GM06990 (cell line): ENCODE measurements around the gene WNT10A.

Source experiments
- DNase-seq: peaks from one replicate; pipeline ENCODE4 v3.0.0-alpha.2; 2011; ENCODE audit not compliant: insufficient read length; ENCODE audit errors: extremely low read depth
- H3K27me3 ChIP-seq: replicated peaks from 2 replicates; pipeline ENCODE4 v1.6.0; 2011; ENCODE audit warnings: low read length; ENCODE audit not compliant: control insufficient read depth, insufficient read depth
- H3K36me3 ChIP-seq: 2 replicates; pipeline ENCODE4 v1.5.1; 2011; ENCODE audit warnings: low read length; ENCODE audit not compliant: control insufficient read depth, insufficient read depth
- H3K4me3 ChIP-seq: replicated peaks from 2 replicates; pipeline ENCODE4 v1.5.1; 2011; ENCODE audit warnings: low read depth, mild to moderate bottlenecking, control low read depth, low read length
- CTCF ChIP-seq: IDR thresholded peaks from 2 replicates; pipeline ENCODE4 v1.5.1; 2011; ENCODE audit warnings: low read length, control low read depth, mild to moderate bottlenecking, inconsistent platforms; ENCODE audit not compliant: insufficient read depth, poor library complexity, severe bottlenecking

The WNT10A gene

DNA sequence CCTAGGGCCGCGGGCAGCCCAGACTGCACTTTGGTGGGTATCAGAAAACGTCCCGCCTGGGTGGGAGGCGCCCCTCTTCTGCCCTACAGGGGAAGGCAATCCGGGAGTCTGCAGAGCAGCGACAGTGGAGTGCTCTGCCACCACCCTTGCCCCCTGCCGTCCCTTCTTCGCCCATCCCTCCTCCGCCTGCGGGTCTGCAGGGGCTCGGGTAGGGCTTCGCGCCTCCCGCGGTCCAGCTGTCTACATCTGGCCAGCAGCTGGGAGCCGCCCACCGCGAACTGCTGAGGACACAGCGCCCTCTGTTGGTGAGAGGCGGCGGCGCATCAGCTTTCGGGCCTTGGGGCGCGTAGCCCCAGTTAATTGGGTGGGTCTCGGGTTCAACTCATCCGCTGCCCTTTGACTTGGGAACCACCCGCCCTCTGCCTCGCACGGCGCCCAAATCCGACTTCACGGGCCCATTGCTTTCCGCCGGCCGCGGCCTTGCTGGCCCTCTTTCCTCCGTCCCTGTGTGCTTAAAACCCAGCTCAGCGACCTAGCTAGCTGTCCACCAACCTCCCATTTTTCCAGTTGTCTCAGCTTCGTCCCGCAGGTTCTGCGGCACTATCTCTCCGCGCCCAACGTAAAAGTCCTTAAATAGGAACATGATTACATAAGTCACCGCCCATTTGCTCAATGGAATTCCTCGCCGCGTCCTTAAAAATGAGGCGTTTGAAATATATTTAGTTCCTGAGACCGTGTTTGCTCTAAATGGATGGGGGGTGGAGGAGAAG, 17.6 kb downstream of the WNT10A start:
- H3K27me3 ChIP-seq, result no peaks in the 10 kb centered on the region
- peak; percentile 85 for DNase-seq
- H3K4me3 ChIP-seq, result peak overlapping the region; percentile 63

DNA sequence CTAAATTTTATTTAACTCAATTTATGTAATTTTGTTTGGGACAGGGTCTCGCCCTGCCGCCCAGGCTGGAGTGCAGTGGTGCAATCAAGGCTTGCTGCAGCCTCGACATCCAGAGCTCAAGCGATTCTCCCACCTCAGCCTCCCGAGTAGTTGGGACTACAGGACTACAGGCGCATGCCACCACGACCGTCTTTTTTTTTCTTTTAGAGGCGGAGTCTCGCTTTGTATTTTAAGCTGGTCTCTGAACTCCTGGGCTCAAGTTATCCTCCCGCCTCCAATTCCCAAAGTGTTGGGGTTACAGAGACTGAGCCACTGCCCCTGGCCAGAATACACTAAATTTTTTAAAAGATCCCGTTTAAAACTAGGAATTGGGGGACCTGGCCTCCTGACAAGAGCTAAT, 18.5 kb downstream of the WNT10A start:
- Histone ChIP-seq H3K36me3 (no peaks in the 10 kb centered on the region), H3K27me3 (no peaks in the 10 kb centered on the region), H3K4me3 (no peak overlapping the region)
- no peak for TF ChIP-seq CTCF
- DNase-seq, result no peak

More for the DNA sequence above, 17.6 kb downstream of the WNT10A start:
- no peaks in the 10 kb centered on the region for H3K36me3 ChIP-seq
- TF ChIP-seq CTCF, result peak; percentile 96

GRCh38 chr2:218902427-218902826, 21.8 kb downstream of the WNT10A start:
- DNase-seq, result no peak
- no peaks in the 10 kb centered on the region for H3K27me3 ChIP-seq
- H3K4me3 ChIP-seq, result no peak overlapping the region

DNA sequence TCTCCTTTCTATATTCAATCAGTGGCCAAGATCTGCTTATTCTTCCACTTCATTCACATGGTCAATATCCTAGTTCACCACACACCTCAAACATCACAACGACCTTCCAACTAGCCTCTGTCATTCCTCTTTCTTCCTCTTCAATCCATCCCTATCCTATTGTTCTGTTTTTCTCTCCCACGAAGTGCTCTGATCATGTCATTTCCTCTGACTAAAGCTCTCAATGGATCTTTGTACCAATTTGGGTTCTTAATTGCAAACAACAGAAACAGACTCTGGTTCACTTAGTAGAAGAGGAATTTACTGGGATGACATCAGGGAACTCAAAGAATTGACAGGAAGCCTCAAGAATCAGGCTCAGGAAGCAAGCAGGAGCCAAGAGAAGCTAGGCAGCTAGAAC, 23.5 kb downstream of the WNT10A start:
- Histone ChIP-seq H3K27me3 (no peaks in the 10 kb centered on the region), H3K4me3 (no peak overlapping the region), H3K36me3 (no peaks in the 10 kb centered on the region)
- TF ChIP-seq CTCF, result no peak
- no peak for DNase-seq

More at GRCh38 chr2:218902427-218902826, 21.8 kb downstream of the WNT10A start:
- TF ChIP-seq CTCF, result no peak
- H3K36me3 ChIP-seq, result no peaks in the 10 kb centered on the region

DNA sequence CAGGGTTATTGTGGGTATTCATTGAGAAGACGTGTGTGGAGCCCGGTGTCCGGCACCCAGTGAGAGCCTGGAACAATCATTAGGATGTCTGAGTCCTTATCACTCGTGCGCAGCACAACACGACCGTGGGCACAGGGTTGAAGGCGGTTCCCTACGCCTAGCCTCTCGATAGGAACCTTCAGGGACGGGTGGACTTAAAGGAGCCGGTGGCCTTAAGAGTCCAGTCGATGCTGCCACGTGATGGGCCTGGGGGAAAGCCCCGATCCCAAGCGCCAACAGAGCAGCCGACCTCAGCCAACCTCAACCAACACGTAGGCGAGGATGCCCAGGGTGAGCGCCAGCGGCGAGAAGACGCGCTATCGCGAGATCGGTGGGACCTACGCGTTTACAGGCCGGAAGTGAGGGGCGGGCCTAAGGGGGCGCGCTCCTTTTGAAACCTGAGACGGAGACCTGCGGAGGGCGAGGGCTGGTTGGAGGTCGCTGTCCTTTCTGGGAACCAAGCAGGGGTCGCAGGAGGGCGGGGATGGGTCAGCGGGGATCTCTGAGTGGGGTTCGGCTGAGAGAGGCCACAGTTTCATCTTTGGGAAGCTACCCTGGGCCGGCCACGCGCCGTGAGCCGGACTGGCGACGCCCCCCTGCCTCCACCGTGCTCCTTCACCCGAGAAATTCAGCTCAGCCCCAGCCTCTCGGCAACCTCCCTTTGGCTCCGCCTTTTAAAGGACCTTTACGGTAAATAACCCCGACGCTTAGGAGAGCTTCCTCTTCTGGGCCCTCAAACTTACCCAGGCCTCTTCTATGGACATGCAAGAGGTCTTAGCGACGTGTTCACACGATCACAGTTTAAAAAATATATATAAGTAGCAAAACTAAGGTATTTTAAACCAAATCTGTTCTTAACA, 28.3 kb downstream of the WNT10A start:
- Histone ChIP-seq H3K4me3 (peak overlapping the region; percentile 65), H3K27me3 (no peaks in the 10 kb centered on the region), H3K36me3 (no peaks in the 10 kb centered on the region)
- TF ChIP-seq CTCF, result no peak
- peak; percentile 94 for DNase-seq
